Measurements from ENCODE around the gene MOB1B. TPM values are rescaled to one million over a fixed set of nuclear protein-coding genes. Genes with fewer than 3 reads are reported as not detected.

Gene MOB1B
- total RNA-seq (20.6 and 23.5 TPM in 2 replicates), polyA plus RNA-seq (2.7 and 5.3 TPM in 2 replicates)

DNA sequence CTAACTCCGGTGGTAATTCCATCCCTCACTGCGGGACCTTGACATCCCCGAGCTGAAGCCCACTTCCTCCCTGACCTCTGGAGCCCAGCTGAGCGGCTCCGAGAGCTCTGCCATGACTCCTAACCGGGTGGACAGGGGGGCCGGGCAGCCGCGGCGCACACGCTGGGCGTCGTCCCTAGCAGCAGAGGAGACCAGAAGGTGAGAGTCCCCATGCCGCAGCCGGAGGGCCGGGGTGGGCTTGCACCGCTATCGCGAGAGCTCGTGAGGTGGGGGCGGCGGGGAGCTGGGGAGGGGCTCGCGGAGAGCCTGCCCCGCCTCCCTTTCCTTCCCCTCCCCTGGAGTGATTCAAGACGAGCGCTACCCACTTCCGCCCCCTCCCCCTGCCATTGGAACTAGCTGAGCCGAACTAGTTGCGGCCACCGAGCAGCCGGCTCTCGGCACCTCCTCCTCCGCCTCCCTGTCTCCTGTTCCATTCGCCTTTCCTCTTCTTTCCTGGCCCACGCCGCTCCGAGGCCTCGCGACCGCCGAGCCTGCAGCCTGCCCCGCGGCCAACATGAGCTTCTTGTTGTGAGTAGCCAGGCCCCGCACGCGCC, at the start of gene MOB1B:
MOB1B (plus strand) TSS at position 386 of the 593 bp plus-strand sequence; CDS start at position 554, 168 bp downstream.
- Histone ChIP-seq H3K36me3 (replicated peaks; ENCODE audit: insufficient read depth, low read depth) (no peaks in the 10 kb centered on the region), H3K9me3 (ENCODE audit: low read depth) (no peaks in the 10 kb centered on the region), H3K9me2 (replicated peaks; ENCODE audit: insufficient read depth) (no peaks in the 10 kb centered on the region), H2AFZ (peak within 1 kb of the TSS; percentile 97), H3K79me2 (peaks cover 43% of the 10 kb centered on the region), H3K27me3 (no peaks in the 10 kb centered on the region), H3K4me3 (peak within 1 kb of the TSS; percentile 66), H4K20me1 (ENCODE audit: insufficient read depth, poor library complexity, severe bottlenecking) (no peaks in the 10 kb centered on the region), H3K27ac (peak within 1 kb of the TSS; percentile 94), H3K4me1 (ENCODE audit: insufficient read depth) (peaks cover 5% of the 10 kb centered on the region), H3K4me2 (peak within 1 kb of the TSS; percentile 85)
- TF ChIP-seq, protein P1, sequence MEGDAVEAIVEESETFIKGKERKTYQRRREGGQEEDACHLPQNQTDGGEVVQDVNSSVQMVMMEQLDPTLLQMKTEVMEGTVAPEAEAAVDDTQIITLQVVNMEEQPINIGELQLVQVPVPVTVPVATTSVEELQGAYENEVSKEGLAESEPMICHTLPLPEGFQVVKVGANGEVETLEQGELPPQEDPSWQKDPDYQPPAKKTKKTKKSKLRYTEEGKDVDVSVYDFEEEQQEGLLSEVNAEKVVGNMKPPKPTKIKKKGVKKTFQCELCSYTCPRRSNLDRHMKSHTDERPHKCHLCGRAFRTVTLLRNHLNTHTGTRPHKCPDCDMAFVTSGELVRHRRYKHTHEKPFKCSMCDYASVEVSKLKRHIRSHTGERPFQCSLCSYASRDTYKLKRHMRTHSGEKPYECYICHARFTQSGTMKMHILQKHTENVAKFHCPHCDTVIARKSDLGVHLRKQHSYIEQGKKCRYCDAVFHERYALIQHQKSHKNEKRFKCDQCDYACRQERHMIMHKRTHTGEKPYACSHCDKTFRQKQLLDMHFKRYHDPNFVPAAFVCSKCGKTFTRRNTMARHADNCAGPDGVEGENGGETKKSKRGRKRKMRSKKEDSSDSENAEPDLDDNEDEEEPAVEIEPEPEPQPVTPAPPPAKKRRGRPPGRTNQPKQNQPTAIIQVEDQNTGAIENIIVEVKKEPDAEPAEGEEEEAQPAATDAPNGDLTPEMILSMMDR (IDR thresholded peaks at IDR 0.05; ENCODE audit: poor library complexity) = peak; percentile 38
- no peak for TF ChIP-seq EZH2 (IDR thresholded peaks at IDR 0.05; ENCODE audit: borderline replicate concordance)
- peak; percentile 95 for DNase-seq (ENCODE audit: low spot score)
- under 1% methylated on average over 32 of the region's 47 CpGs for WGBS (ENCODE audit: low lambda C conversion rate, missing lambda C conversion rate)

DNA sequence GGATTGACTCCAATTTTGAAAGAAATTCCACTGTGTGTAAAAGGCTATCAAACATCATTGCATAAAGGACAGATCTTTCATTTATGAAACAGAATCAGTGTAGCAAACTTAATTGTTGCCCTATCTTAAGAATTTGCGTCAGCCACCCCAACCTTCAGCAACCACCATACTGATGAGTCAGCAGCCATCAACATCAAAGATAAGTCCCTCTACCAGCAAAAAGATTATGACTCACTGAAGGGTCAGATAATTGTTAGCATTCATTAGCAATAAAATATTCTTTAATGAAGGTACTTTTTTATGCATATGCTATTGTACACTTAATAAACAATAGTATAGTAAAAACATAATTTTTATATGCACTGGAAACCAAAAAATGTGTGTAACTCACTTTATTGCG, 46.7 kb upstream of the MOB1B start:
- no peak overlapping the region for H3K4me2 ChIP-seq
- no peak overlapping the region for H3K27ac ChIP-seq
- no peaks in the 10 kb centered on the region for H4K20me1 ChIP-seq (ENCODE audit: insufficient read depth, poor library complexity, severe bottlenecking)
- H3K4me3 ChIP-seq = no peak overlapping the region
- WGBS (ENCODE audit: low lambda C conversion rate, missing lambda C conversion rate) = 88% methylated on average over 2 of the region's 2 CpGs
- H3K36me3 ChIP-seq (replicated peaks; ENCODE audit: insufficient read depth, low read depth) = no peaks in the 10 kb centered on the region
- TF ChIP-seq, protein P1 (IDR thresholded peaks at IDR 0.05; ENCODE audit: poor library complexity) = no peak
- TF ChIP-seq EZH2 (IDR thresholded peaks at IDR 0.05; ENCODE audit: borderline replicate concordance) = no peak
- TF ChIP-seq EZH2phosphoT487 (IDR thresholded peaks at IDR 0.05; ENCODE audit: low read depth, severe bottlenecking, unreplicated experiment) = no peak
- H3K9me2 ChIP-seq (replicated peaks; ENCODE audit: insufficient read depth) = no peaks in the 10 kb centered on the region
- H3K27me3 ChIP-seq = no peaks in the 10 kb centered on the region
- H2AFZ ChIP-seq = no peak overlapping the region
- H3K4me1 ChIP-seq (ENCODE audit: insufficient read depth) = no peaks in the 10 kb centered on the region
- no peaks in the 10 kb centered on the region for H3K79me2 ChIP-seq
- DNase-seq (ENCODE audit: low spot score) = no peak
- no peaks in the 10 kb centered on the region for H3K9me3 ChIP-seq (ENCODE audit: low read depth)

DNA sequence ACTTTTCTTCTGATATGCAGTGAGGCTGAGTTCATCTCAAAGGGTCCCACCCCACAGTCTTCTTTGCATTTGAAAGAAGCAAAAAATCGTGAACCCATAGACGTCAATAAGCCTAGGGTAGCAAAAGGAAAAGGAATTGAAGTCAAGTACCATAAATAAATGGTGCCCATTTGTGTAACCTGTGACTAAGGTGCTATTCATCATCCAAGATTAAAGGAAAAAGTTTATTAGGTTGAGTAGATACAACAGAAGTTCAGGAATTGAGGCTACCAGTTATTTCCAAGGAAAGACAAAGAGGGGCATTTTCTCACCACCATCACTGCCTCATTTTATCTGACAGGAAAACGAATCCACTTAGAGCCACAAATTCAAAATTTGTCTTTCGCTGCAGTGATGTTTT, 43.7 kb upstream of the MOB1B start:
- no peak overlapping the region for H3K4me3 ChIP-seq
- no peak for DNase-seq (ENCODE audit: low spot score)
- no peaks in the 10 kb centered on the region for H3K79me2 ChIP-seq
- no peaks in the 10 kb centered on the region for H4K20me1 ChIP-seq (ENCODE audit: insufficient read depth, poor library complexity, severe bottlenecking)
- WGBS (ENCODE audit: low lambda C conversion rate, missing lambda C conversion rate) = 79% methylated on average over 4 of the region's 4 CpGs
- H3K9me2 ChIP-seq (replicated peaks; ENCODE audit: insufficient read depth) = no peaks in the 10 kb centered on the region
- H2AFZ ChIP-seq = no peak overlapping the region
- TF ChIP-seq EZH2 (IDR thresholded peaks at IDR 0.05; ENCODE audit: borderline replicate concordance) (no peak), EZH2phosphoT487 (IDR thresholded peaks at IDR 0.05; ENCODE audit: low read depth, severe bottlenecking, unreplicated experiment) (no peak)
- TF ChIP-seq, protein P1 (IDR thresholded peaks at IDR 0.05; ENCODE audit: poor library complexity) = no peak
- H3K4me2 ChIP-seq = no peak overlapping the region
- H3K27ac ChIP-seq = no peak overlapping the region
- no peaks in the 10 kb centered on the region for H3K27me3 ChIP-seq
- H3K4me1 ChIP-seq (ENCODE audit: insufficient read depth) = no peaks in the 10 kb centered on the region
- no peaks in the 10 kb centered on the region for H3K36me3 ChIP-seq (replicated peaks; ENCODE audit: insufficient read depth, low read depth)
- H3K9me3 ChIP-seq (ENCODE audit: low read depth) = no peaks in the 10 kb centered on the region

Measured in hepatocyte (in vitro differentiated cells).